ENCODE data around the gene SLC7A5. TPM values are rescaled to one million over a fixed set of nuclear protein-coding genes. Genes with fewer than 3 reads are reported as not detected.
A peak's percentile ranks its signal among the peaks of the same experiment; 100 is the strongest.

The SLC7A5 gene
- total RNA-seq, 2 donors from 2014 or later: 374 to 588 TPM

DNA sequence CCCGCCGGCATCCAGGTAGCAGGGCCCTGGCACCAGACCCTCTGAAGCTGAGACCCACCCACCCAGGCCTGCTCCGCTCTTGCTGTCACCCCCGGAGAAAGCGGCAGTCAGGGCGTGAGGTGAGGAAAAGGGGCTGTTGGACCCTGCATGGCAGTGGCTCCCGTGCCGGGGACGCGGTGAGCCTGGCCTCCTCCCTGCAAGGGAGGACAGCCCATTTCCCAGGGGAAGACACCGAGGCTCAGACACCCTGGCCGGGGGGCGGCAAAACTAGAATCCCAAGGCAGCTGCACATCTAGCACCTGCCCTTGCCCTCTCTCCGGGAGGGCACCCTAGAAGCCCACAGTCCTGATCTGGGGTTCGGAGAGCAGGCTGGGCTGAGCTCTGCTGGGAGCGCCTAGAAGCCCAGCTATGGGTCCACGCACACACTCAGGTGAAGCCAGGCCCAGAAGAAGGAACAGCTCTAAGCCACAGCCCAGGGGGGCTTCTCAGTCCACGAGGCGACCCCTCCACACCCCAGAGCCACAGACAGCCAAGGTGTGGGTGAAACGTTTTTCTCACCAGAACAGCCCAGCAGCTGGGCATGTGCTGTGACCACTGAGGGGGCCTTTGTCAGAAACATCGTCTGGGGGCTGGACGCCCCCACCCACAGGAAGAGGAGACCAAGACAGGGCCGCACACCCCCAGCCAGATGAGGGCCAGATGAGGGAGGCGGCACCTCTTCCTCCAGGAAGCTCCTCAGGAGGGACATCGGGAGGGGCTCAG, 22.4 kb downstream of the SLC7A5 start:
- Mint-ChIP-seq H3K4me3 (no peak overlapping the region), H3K4me1 (peaks cover 9% of the 10 kb centered on the region), H3K27ac (no peak overlapping the region), H3K27me3 (ENCODE audit: insufficient read depth) (peaks cover 6% of the 10 kb centered on the region), H3K36me3 (ENCODE audit: low read depth) (peaks cover 57% of the 10 kb centered on the region), H3K9me3 (no peaks in the 10 kb centered on the region)
- Histone ChIP-seq H3K27me3 (ENCODE audit: control insufficient read depth, insufficient read depth, low read length, poor library complexity, severe bottlenecking) (no peaks in the 10 kb centered on the region), H3K9ac (ENCODE audit: extremely low read depth, low read length, poor library complexity, severe bottlenecking) (no peak overlapping the region), H3K4me3 (ENCODE audit: low read length) (no peak overlapping the region), H3K4me1 (ENCODE audit: control insufficient read depth, insufficient read depth, low read length) (peaks cover 34% of the 10 kb centered on the region), H3K36me3 (ENCODE audit: control insufficient read depth, insufficient read depth, low read length) (peaks cover 97% of the 10 kb centered on the region), H3K27ac (ENCODE audit: low read depth, low read length) (no peak overlapping the region), H3K9me3 (ENCODE audit: control insufficient read depth, low read length) (no peaks in the 10 kb centered on the region)
- no peak for DNase-seq
- 95 to 99% methylated on average over 19 to 25 of the region's 25 CpGs for WGBS, 2 experiments (ENCODE audit: insufficient coverage in 1 of 2, insufficient read length in 1 of 2)
- TF ChIP-seq, protein P1, sequence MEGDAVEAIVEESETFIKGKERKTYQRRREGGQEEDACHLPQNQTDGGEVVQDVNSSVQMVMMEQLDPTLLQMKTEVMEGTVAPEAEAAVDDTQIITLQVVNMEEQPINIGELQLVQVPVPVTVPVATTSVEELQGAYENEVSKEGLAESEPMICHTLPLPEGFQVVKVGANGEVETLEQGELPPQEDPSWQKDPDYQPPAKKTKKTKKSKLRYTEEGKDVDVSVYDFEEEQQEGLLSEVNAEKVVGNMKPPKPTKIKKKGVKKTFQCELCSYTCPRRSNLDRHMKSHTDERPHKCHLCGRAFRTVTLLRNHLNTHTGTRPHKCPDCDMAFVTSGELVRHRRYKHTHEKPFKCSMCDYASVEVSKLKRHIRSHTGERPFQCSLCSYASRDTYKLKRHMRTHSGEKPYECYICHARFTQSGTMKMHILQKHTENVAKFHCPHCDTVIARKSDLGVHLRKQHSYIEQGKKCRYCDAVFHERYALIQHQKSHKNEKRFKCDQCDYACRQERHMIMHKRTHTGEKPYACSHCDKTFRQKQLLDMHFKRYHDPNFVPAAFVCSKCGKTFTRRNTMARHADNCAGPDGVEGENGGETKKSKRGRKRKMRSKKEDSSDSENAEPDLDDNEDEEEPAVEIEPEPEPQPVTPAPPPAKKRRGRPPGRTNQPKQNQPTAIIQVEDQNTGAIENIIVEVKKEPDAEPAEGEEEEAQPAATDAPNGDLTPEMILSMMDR (conservative IDR thresholded peaks at IDR 0.05): no peak

DNA sequence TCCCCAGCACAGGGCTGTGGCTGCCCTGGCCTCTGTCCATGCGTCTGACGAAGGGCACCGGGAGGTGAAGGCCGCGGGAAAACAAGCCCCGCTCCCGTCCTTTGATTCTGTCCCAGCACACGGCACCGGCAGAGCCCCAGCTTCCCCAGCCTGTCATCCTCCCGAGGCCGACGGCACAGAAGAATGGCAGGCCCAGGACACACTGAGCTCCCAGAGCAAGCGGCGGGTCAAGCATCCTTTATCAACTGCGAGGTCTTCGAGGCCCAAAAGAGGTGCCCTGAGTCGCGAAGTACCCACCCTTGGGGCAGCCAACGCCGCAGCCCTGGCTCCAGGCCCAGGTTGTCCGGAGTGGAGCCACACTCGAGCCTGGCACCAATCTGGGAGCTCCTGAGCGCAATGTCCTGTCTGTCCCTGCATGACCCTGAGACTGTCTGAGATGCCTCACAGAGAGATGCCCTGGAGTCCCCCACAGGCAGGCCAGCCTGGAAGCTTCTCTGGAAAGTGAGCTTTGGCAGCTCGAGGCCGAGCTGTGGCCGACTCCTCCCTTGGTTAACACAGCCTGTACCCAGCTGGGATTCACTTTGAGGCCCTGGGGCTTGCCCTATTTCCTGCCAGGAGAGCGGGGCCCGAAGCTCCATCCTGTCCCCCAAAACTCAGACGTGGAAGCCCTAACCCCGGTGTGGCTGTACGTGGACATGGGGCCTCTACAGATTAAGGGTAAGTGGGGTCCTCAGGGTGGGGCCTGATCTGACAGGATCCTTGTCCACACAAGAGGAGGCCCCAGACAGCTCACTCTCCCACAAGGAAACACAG, 23.3 kb downstream of the SLC7A5 start:
- TF ChIP-seq, protein P1 (conservative IDR thresholded peaks at IDR 0.05): no peak
- Histone ChIP-seq H3K27me3 (ENCODE audit: control insufficient read depth, insufficient read depth, low read length, poor library complexity, severe bottlenecking) (no peaks in the 10 kb centered on the region), H3K4me1 (ENCODE audit: control insufficient read depth, insufficient read depth, low read length) (peaks cover 26% of the 10 kb centered on the region), H3K4me3 (ENCODE audit: low read length) (no peak overlapping the region), H3K9me3 (ENCODE audit: control insufficient read depth, low read length) (no peaks in the 10 kb centered on the region), H3K9ac (ENCODE audit: extremely low read depth, low read length, poor library complexity, severe bottlenecking) (no peak overlapping the region), H3K36me3 (ENCODE audit: control insufficient read depth, insufficient read depth, low read length) (peaks cover 97% of the 10 kb centered on the region), H3K27ac (ENCODE audit: low read depth, low read length) (no peak overlapping the region)
- WGBS, 2 experiments (ENCODE audit: insufficient coverage in 1 of 2, insufficient read length in 1 of 2): 97% methylated on average over 28 to 31 of the region's 31 CpGs
- DNase-seq: no peak
- H3K27ac Mint-ChIP-seq: peak overlapping the region; percentile 35
- peaks cover 6% of the 10 kb centered on the region for H3K27me3 Mint-ChIP-seq (ENCODE audit: insufficient read depth)
- H3K9me3 Mint-ChIP-seq: no peaks in the 10 kb centered on the region
- peaks cover 3% of the 10 kb centered on the region for H3K4me1 Mint-ChIP-seq
- H3K36me3 Mint-ChIP-seq (ENCODE audit: low read depth): peaks cover 60% of the 10 kb centered on the region
- no peak overlapping the region for H3K4me3 Mint-ChIP-seq

DNA sequence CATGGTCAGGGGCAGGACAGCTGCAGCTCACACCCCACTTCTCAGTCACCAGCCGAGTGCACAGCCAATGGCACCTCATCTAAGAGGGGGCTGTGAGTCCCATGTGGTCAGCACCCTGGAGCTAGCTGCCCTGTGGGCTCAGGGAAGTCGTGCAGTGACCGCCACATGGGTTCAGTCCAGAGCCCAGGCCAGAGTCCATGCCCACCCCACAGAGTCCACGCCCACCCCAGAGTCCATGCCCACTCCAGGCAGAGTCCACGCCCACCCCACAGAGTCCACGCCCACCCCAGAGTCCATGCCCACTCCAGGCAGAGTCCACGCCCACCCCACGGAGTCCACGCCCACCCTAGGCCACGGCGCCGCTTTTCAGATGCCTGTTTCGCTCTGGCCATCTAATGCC, 24.1 kb downstream of the SLC7A5 start:
- DNase-seq: no peak
- peaks cover 97% of the 10 kb centered on the region for H3K36me3 ChIP-seq (ENCODE audit: control insufficient read depth, insufficient read depth, low read length)
- H3K27ac ChIP-seq (ENCODE audit: low read depth, low read length): no peak overlapping the region
- WGBS, 2 experiments (ENCODE audit: insufficient coverage in 1 of 2, insufficient read length in 1 of 2): 87% methylated on average over 7 to 13 of the region's 13 CpGs
- Mint-ChIP-seq H3K4me3 (no peak overlapping the region), H3K27me3 (ENCODE audit: insufficient read depth) (peaks cover 4% of the 10 kb centered on the region), H3K9me3 (no peaks in the 10 kb centered on the region), H3K36me3 (ENCODE audit: low read depth) (peaks cover 55% of the 10 kb centered on the region), H3K27ac (no peak overlapping the region), H3K4me1 (peaks cover 2% of the 10 kb centered on the region)
- TF ChIP-seq, protein P1 (conservative IDR thresholded peaks at IDR 0.05): no peak
- no peak overlapping the region for H3K9ac ChIP-seq (ENCODE audit: extremely low read depth, low read length, poor library complexity, severe bottlenecking)
- peaks cover 18% of the 10 kb centered on the region for H3K4me1 ChIP-seq (ENCODE audit: control insufficient read depth, insufficient read depth, low read length)
- H3K27me3 ChIP-seq (ENCODE audit: control insufficient read depth, insufficient read depth, low read length, poor library complexity, severe bottlenecking): no peaks in the 10 kb centered on the region
- H3K4me3 ChIP-seq (ENCODE audit: low read length): no peak overlapping the region
- no peaks in the 10 kb centered on the region for H3K9me3 ChIP-seq (ENCODE audit: control insufficient read depth, low read length)
